Bronchial epithelial cell (primary cell): Measurements from ENCODE around the gene EYA3. TPM values are rescaled to one million over a fixed set of nuclear protein-coding genes. Genes with fewer than 3 reads are reported as not detected.
A peak's percentile ranks its signal among the peaks of the same experiment; 100 is the strongest.

Source experiments
- DNase-seq: peaks from one replicate; pipeline ENCODE4 v3.0.0-alpha.2; 2010; ENCODE audit warnings: low read depth
- FAIRE-seq: peaks from 2 replicates; lab custom pipeline; 2011; peaks lifted over from hg19 to GRCh38; lab: Jason Lieb, UNC
- H3K27me3 ChIP-seq: 2 replicates; pipeline ENCODE4 v1.5.1; 2011; ENCODE audit warnings: low read length; ENCODE audit not compliant: control insufficient read depth, insufficient read depth
- H3K36me3 ChIP-seq: 2 replicates; pipeline ENCODE4 v1.5.1; 2011; ENCODE audit warnings: low read length; ENCODE audit not compliant: control insufficient read depth, insufficient read depth
- H3K4me3 ChIP-seq: 2 replicates; pipeline ENCODE4 v1.5.1; 2011; ENCODE audit warnings: mild to moderate bottlenecking, low read depth, low read length, control low read depth
- total RNA-seq: library from RNA; depleted of rRNA; stranded (reverse); fragments of >200 nt; gene quantifications from 2 replicates; pipeline ENCODE4 v1.2.1, GENCODE V29; 2014
- TF ChIP-seq, protein P1 (sequence below): IDR thresholded peaks from 2 replicates; pipeline ENCODE4 v1.5.1; 2011; ENCODE audit warnings: mild to moderate bottlenecking, moderate library complexity, low read length, control low read depth, inconsistent platforms; ENCODE audit not compliant: insufficient read depth, severe bottlenecking

EYA3 gene
- total RNA-seq, 1 donor from 2014 or later, result 7.1 TPM

DNA sequence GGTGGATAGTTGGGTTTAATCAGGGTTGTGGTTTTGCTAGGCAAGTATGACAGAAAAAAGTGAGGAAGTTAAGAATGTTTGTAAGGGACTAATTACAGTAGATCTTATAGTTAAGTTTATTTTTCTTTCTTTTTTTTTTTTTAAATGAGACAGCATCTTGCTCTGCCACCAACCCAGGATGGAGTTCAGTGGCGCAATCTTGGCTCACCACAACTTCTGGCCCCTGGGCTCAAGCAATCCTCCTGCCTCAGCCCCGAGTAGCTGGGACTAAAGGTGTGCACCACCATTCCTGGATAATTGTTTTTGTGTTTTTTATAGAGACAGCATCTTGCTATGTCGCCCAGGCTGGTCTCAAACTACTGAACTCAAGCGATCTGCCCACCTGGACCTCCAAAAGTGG lies 41.7 kb downstream of the EYA3 start:
- peaks cover 3% of the 10 kb centered on the region for H3K36me3 ChIP-seq
- no peak for FAIRE-seq
- TF ChIP-seq, protein P1, sequence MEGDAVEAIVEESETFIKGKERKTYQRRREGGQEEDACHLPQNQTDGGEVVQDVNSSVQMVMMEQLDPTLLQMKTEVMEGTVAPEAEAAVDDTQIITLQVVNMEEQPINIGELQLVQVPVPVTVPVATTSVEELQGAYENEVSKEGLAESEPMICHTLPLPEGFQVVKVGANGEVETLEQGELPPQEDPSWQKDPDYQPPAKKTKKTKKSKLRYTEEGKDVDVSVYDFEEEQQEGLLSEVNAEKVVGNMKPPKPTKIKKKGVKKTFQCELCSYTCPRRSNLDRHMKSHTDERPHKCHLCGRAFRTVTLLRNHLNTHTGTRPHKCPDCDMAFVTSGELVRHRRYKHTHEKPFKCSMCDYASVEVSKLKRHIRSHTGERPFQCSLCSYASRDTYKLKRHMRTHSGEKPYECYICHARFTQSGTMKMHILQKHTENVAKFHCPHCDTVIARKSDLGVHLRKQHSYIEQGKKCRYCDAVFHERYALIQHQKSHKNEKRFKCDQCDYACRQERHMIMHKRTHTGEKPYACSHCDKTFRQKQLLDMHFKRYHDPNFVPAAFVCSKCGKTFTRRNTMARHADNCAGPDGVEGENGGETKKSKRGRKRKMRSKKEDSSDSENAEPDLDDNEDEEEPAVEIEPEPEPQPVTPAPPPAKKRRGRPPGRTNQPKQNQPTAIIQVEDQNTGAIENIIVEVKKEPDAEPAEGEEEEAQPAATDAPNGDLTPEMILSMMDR, result no peak
- H3K27me3 ChIP-seq, result no peaks in the 10 kb centered on the region
- no peak overlapping the region for H3K4me3 ChIP-seq
- DNase-seq, result no peak

DNA sequence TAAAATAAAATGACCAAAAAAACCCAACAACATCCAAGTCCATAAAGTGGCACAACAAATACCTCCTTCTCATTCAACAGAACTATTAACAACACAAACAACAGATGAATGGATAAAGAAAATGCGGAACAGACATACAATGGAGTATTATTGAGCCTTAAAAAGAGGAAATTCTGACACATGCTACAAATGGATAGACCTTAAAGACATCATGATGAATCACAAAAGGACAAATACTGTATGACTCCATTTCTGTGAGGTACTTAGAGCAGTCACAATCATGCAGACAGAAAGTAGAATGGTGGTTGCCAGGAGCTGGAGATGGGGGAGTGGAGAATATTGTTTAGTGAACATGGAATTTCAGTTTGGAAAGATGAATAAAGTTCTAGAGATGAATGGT lies 42.6 kb downstream of the EYA3 start:
- FAIRE-seq (no peak), DNase-seq (peak; percentile 40)
- no peaks in the 10 kb centered on the region for H3K27me3 ChIP-seq
- no peak overlapping the region for H3K4me3 ChIP-seq
- peaks cover 3% of the 10 kb centered on the region for H3K36me3 ChIP-seq
- TF ChIP-seq, protein P1, result no peak

DNA sequence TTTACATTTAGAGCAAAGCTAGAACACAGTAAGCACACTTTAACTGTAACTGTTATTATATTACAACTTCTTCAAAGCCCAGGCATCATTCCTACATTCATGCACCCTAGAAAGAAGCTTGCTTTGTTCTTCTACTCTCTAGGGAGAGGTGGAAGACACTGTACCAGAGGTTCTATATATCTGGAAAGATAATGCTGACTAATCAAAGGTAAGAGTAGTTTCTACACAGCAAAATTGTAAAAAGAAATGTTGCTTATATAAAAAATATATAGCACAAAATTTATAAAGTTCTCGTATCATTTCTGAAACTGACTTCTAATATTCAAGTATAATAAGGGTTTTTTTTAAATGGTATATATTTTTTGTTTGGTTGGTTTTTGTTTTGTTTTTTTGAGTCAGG lies 44.0 kb downstream of the EYA3 start:
- Histone ChIP-seq H3K4me3 (no peak overlapping the region), H3K27me3 (no peaks in the 10 kb centered on the region), H3K36me3 (peaks cover 3% of the 10 kb centered on the region)
- TF ChIP-seq, protein P1, result no peak
- FAIRE-seq, result no peak
- no peak for DNase-seq

DNA sequence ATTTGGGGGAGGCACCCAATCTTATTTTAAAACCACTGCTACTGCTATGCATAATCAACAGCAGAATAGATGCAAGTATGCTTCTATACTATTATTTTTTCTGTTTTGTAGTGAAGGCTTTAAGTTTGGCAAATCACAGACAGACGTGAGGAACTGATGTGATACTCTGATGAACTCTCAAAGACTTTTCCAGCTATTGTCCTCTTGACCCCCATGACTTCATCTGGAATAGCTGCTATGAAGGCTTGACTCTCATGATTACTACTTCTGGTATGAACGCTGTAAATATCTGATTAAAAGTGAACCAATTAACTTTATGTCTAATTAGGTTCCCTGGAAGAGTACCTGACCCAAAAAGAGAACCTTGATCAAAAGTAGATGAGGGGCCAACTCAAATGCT lies 49.1 kb downstream of the EYA3 start:
- FAIRE-seq (no peak), DNase-seq (no peak)
- Histone ChIP-seq H3K27me3 (no peaks in the 10 kb centered on the region), H3K36me3 (peaks cover 2% of the 10 kb centered on the region), H3K4me3 (no peak overlapping the region)
- TF ChIP-seq, protein P1, result no peak

DNA sequence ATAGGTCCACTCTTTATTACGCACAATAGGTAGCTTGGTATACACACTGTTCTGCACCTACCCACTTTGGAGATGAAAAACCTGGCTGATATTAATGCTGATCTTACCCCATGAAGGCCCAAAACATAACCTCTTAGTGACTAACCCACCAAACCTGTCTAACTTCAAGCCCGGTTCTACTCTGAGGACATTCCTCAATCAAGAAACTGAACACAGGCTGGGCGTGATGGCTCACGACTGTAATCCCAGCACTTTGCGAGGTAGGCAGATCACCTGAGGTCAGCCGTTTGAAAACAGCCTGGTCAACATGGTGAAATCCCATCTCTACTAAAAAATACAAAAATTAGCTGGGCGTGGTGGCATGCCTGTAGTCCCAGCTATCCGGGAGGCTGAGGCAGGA lies 50.5 kb downstream of the EYA3 start:
- FAIRE-seq, result no peak
- Histone ChIP-seq H3K4me3 (no peak overlapping the region), H3K36me3 (peaks cover 2% of the 10 kb centered on the region), H3K27me3 (no peaks in the 10 kb centered on the region)
- TF ChIP-seq, protein P1, result no peak
- peak; percentile 60 for DNase-seq

DNA sequence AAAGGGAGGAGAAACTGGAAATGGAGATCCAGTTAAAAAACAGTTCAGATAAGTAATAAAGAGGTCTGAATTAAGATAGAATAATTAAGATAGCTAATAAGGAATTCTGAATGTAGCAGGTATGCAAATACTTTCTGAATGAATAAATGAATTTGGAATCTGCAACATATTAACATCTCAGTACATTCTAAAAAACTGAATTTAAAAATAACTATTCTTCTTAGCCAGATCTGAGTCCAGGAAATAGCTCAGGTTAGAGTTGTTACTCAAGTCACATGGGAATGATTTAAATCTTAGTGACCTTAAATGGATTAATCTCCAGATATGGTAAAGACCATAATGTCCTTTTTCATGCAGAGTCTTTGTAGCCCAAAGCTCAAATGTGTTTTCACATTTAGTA lies 51.2 kb downstream of the EYA3 start:
- no peak overlapping the region for H3K4me3 ChIP-seq
- FAIRE-seq (no peak), DNase-seq (no peak)
- TF ChIP-seq, protein P1, result no peak
- no peaks in the 10 kb centered on the region for H3K36me3 ChIP-seq
- no peaks in the 10 kb centered on the region for H3K27me3 ChIP-seq
